ENCODE data around the gene COL25A1.

COL25A1 gene

GRCh38 chr4:109183931-109184490 is 118.4 kb downstream of the COL25A1 start:
- no peak for DNase-seq
- intact Hi-C loops (cut with DNase I): no loop called here

GRCh38 chr4:109182696-109183095 is 119.8 kb downstream of the COL25A1 start:
- DNase-seq: no peak
- intact Hi-C loops (cut with DNase I): no loop called here

- DNase-seq: no peak
- intact Hi-C loops (cut with DNase I): no loop called here
These were observed 123.4 kb downstream of the COL25A1 start for GRCh38 chr4:109179061-109179460.

GRCh38 chr4:109177096-109177810 is 125.2 kb downstream of the COL25A1 start:
- no peak for DNase-seq
- intact Hi-C loops (cut with DNase I): no loop called here

- intact Hi-C loops (cut with DNase I): no loop called here
These were observed 128.1 kb downstream of the COL25A1 start for GRCh38 chr4:109174224-109174953.

GRCh38 chr4:109172301-109172700 is 130.2 kb downstream of the COL25A1 start:
- intact Hi-C loops (cut with DNase I): no loop called here
- no peak for DNase-seq

More at GRCh38 chr4:109174224-109174953, 128.1 kb downstream of the COL25A1 start:
- DNase-seq: no peak

GRCh38 chr4:109171070-109171469 is 131.4 kb downstream of the COL25A1 start:
- intact Hi-C loops (cut with DNase I): no loop called here
- no peak for DNase-seq

GRCh38 chr4:109169170-109169569 is 133.3 kb downstream of the COL25A1 start:
- intact Hi-C loops (cut with DNase I): no loop called here
- DNase-seq: no peak

GRCh38 chr4:109166586-109166985 is 135.9 kb downstream of the COL25A1 start:
- no peak for DNase-seq
- intact Hi-C loops (cut with DNase I): no loop called here

GRCh38 chr4:109166126-109166525 is 136.3 kb downstream of the COL25A1 start:
- no peak for DNase-seq
- intact Hi-C loops (cut with DNase I): no loop called here

GRCh38 chr4:109164011-109164410 is 138.4 kb downstream of the COL25A1 start:
- no peak for DNase-seq
- intact Hi-C loops (cut with DNase I): no loop called here

GRCh38 chr4:109163493-109163892 is 139.0 kb downstream of the COL25A1 start:
- intact Hi-C loops (cut with DNase I): no loop called here
- DNase-seq: no peak

GRCh38 chr4:109162759-109163158 is 139.7 kb downstream of the COL25A1 start:
- no peak for DNase-seq
- intact Hi-C loops (cut with DNase I): no loop called here

GRCh38 chr4:109160494-109160893 is 142.0 kb downstream of the COL25A1 start:
- intact Hi-C loops (cut with DNase I): no loop called here
- no peak for DNase-seq

GRCh38 chr4:109157696-109158095 is 144.8 kb downstream of the COL25A1 start:
- intact Hi-C loops (cut with DNase I): no loop called here
- no peak for DNase-seq

- intact Hi-C loops (cut with DNase I): no loop called here
- DNase-seq: no peak
These were observed 145.3 kb downstream of the COL25A1 start for GRCh38 chr4:109157205-109157604.

GRCh38 chr4:109156356-109156755 is 146.1 kb downstream of the COL25A1 start:
- DNase-seq: no peak
- intact Hi-C loops (cut with DNase I): no loop called here

GRCh38 chr4:109155682-109156283 is 146.7 kb downstream of the COL25A1 start:
- intact Hi-C loops (cut with DNase I): no loop called here
- no peak for DNase-seq

- intact Hi-C loops (cut with DNase I): no loop called here
- no peak for DNase-seq
These were observed 147.4 kb downstream of the COL25A1 start for GRCh38 chr4:109155084-109155483.

- intact Hi-C loops (cut with DNase I): no loop called here
- DNase-seq: no peak
These were observed 148.0 kb downstream of the COL25A1 start for GRCh38 chr4:109154424-109154823.
